Activated CD8-positive, alpha-beta memory T cell treated with anti-CD3 and anti-CD28 coated beads, Interleukin-2, amount 10 ng/mL, durations not matched to agents 7 days and 5 days (primary cell): ENCODE measurements around the gene ASPM. TPM values are rescaled to one million over a fixed set of nuclear protein-coding genes. Genes with fewer than 3 reads are reported as not detected.

Experiments
- ATAC-seq: fragments of 150-1000 bp; cut with Tn5 transposase; one replicate; pipeline ENCODE4 v1.10.0; 2021; ENCODE audit warnings: moderate library complexity
- CTCF ChIA-PET: fragments of 350-600 bp; sonication (Branson Sonifier 250); formaldehyde crosslinking; loops from one replicate; lab custom pipeline; 2021; ENCODE audit warnings: antibody characterized with exemption; lab: Charles Lee
- DNase-seq: peaks from one replicate; pipeline ENCODE4 v3.0.0-alpha.2; 2020
- H3K27ac Mint-ChIP-seq: one replicate; pipeline ENCODE4 v1.8.0; 2021; ENCODE audit warnings: mild to moderate bottlenecking, mixed read lengths
- H3K27me3 Mint-ChIP-seq: one replicate; pipeline ENCODE4 v1.8.0; 2021; ENCODE audit warnings: mixed read lengths
- H3K36me3 Mint-ChIP-seq: one replicate; pipeline ENCODE4 v1.8.0; 2021; ENCODE audit warnings: mild to moderate bottlenecking, mixed read lengths
- H3K4me1 Mint-ChIP-seq: one replicate; pipeline ENCODE4 v1.8.0; 2021; ENCODE audit warnings: mixed read lengths
- H3K4me3 Mint-ChIP-seq: one replicate; pipeline ENCODE4 v1.8.0; 2021; ENCODE audit warnings: mild to moderate bottlenecking, moderate library complexity, mixed read lengths
- H3K9me3 Mint-ChIP-seq: one replicate; pipeline ENCODE4 v1.8.0; 2022; ENCODE audit warnings: low read depth, mixed read lengths
- total RNA-seq, 2 experiments: library from RNA; stranded (reverse); gene quantifications; one replicate each; pipeline ENCODE4 v1.2.3, GENCODE V29; 2021

The ASPM gene
- total RNA-seq, result 10 to 100 TPM; 73.8 to 91.3 TPM

GRCh38 chr1:197146101-197147095 is at the start of gene ASPM:
Gene ASPM (minus strand): TSS chr1:197146669. CDS start chr1:197146437, 232 bp downstream.
- Mint-ChIP-seq H3K9me3 (no peaks in the 10 kb centered on the region), H3K27ac (peak within 1 kb of the TSS; percentile 99), H3K4me3 (peak within 1 kb of the TSS; percentile 96), H3K4me1 (peaks cover 27% of the 10 kb centered on the region), H3K36me3 (peaks cover 28% of the 10 kb centered on the region), H3K27me3 (no peaks in the 10 kb centered on the region)
- DNase-seq (peak; percentile 98), ATAC-seq (peak; percentile 98)
- CTCF ChIA-PET, result no interaction called here

DNA sequence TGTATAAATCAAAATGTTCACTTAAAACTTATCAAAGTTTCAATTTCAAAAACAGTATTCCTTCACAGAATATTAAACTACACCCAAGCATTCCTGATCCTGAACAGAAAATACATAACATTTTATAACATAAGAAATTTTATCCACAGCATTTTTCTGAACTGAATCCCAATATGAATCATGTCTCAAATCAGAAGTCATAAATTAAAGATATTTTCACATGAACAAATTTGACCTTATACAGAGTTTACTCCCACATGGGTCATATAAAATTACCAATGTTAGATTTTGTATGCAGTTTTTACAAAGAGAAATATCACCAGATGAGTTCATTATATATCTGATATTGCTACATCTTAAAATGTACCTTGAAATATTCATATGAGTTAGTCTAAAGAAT is 48.6 kb upstream of the ASPM start:
- no peaks in the 10 kb centered on the region for H3K9me3 Mint-ChIP-seq
- no peak overlapping the region for H3K4me3 Mint-ChIP-seq
- no peaks in the 10 kb centered on the region for H3K27me3 Mint-ChIP-seq
- ATAC-seq, result no peak
- no peak for DNase-seq
- H3K27ac Mint-ChIP-seq, result no peak overlapping the region
- CTCF ChIA-PET, result no interaction called here
- H3K36me3 Mint-ChIP-seq, result peaks cover 21% of the 10 kb centered on the region
- H3K4me1 Mint-ChIP-seq, result peaks cover 42% of the 10 kb centered on the region

GRCh38 chr1:197184190-197184589 is 37.7 kb upstream of the ASPM start:
- no peaks in the 10 kb centered on the region for H3K4me1 Mint-ChIP-seq
- peaks cover 35% of the 10 kb centered on the region for H3K36me3 Mint-ChIP-seq
- no peak overlapping the region for H3K4me3 Mint-ChIP-seq
- H3K27me3 Mint-ChIP-seq, result no peaks in the 10 kb centered on the region
- no peak overlapping the region for H3K27ac Mint-ChIP-seq
- ATAC-seq (no peak), DNase-seq (no peak)
- CTCF ChIA-PET, result interaction anchor here (0.8 kb wide), 1 partner anchor 143 kb away, joined by 3 read pairs; no protein-coding TSS in a partner anchor
- no peaks in the 10 kb centered on the region for H3K9me3 Mint-ChIP-seq

DNA sequence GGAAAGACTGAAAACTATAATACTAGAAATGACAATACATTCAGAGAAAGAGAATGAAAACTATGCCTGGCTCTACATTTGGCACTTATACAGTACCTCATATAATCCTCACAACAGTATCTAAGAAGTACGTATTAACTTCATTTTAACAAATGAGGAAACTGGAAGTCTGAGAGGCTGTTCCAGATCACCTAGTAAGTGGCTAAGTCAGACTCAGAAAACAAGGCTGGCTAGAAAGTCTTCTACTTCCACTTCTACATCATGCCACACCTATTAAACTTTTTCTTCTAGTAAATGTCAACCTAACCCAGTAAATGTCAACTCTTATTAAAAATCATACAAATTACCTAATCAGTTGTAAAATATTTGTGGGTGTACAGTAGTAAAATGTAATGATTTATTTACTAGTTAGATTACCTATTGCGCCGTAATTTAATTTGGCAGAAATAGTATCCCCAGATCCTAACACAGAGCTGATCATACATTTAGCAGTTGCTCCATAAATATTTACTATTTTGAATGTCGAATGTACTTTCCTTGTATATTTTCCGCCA is 36.8 kb upstream of the ASPM start:
- ATAC-seq (no peak), DNase-seq (no peak)
- Mint-ChIP-seq H3K4me1 (peaks cover 4% of the 10 kb centered on the region), H3K9me3 (no peaks in the 10 kb centered on the region), H3K36me3 (peaks cover 38% of the 10 kb centered on the region), H3K27me3 (no peaks in the 10 kb centered on the region), H3K4me3 (no peak overlapping the region), H3K27ac (no peak overlapping the region)
- CTCF ChIA-PET, result interaction anchor here (0.8 kb wide), 1 partner anchor 144 kb away, joined by 3 read pairs; no protein-coding TSS in a partner anchor

DNA sequence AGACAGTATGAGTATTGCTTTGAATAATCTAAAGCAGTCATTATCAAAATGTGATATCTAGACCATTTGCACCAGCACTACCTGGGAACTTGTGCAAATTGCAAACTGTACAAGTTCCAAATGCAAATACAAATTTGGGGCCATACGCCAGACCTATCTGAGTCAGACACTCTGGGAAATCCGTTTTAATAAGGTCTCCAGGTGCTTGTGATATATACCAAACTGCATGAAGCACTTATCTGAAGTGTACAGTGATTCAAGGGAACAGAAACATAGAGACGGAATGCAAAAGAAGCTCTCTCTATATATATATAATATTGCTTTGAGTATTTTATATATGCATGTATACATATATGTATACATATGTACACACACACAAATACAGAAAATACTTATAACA is 36.2 kb upstream of the ASPM start:
- CTCF ChIA-PET, result no interaction called here
- no peak for ATAC-seq
- peaks cover 33% of the 10 kb centered on the region for H3K36me3 Mint-ChIP-seq
- no peaks in the 10 kb centered on the region for H3K27me3 Mint-ChIP-seq
- no peak for DNase-seq
- H3K27ac Mint-ChIP-seq, result no peak overlapping the region
- no peaks in the 10 kb centered on the region for H3K9me3 Mint-ChIP-seq
- no peak overlapping the region for H3K4me3 Mint-ChIP-seq
- peaks cover 4% of the 10 kb centered on the region for H3K4me1 Mint-ChIP-seq

DNA sequence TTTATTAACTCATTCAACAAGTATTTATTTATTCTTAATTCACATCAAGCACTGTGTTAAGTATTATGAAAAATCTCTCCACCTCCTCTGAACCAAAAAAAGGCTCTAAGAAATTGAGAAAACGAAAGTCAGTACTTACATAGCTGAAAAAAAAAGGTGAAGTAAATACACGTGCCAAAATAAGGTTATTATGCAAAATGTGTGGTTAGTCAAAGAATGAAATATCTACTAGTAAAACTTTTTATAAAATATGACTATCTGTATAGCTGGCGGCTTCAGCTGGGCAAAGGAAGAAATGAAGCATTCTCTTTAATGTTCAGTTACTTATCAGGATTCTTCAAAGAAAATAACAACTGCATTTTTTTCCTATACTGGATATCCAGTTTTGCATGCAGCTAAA is 35.5 kb upstream of the ASPM start:
- Mint-ChIP-seq H3K4me3 (no peak overlapping the region), H3K27me3 (no peaks in the 10 kb centered on the region), H3K36me3 (peaks cover 28% of the 10 kb centered on the region), H3K9me3 (no peaks in the 10 kb centered on the region), H3K4me1 (peaks cover 4% of the 10 kb centered on the region), H3K27ac (no peak overlapping the region)
- no peak for DNase-seq
- CTCF ChIA-PET, result no interaction called here
- ATAC-seq, result no peak

GRCh38 chr1:197180252-197180878 is 33.9 kb upstream of the ASPM start:
- Mint-ChIP-seq H3K27ac (no peak overlapping the region), H3K36me3 (peaks cover 16% of the 10 kb centered on the region), H3K4me1 (peaks cover 4% of the 10 kb centered on the region), H3K9me3 (no peaks in the 10 kb centered on the region), H3K27me3 (no peaks in the 10 kb centered on the region), H3K4me3 (no peak overlapping the region)
- DNase-seq (no peak), ATAC-seq (no peak)
- CTCF ChIA-PET, result interaction anchor here (0.7 to 2.6 kb wide), 18 partner anchors 8 to 210 kb away, joined by 3 to 25 read pairs (median 4); no protein-coding TSS in a partner anchor

DNA sequence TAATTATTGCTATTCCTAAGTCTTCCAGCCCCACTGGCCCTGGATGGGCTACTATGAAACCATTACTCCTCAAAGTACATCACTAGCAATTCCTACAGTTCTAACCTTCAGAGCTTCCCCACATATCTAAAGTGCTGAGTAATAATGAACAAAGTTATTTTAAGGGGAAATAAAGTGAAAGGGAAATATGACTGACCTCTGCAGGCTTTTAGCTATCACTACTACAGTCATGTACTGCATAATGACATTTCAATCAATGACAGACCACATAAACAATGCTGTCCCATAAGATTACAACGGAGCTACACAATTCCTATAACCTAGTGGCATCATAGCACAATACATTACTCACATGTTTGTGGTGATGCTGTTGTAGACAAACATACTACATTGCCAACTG is 32.5 kb upstream of the ASPM start:
- no peaks in the 10 kb centered on the region for H3K27me3 Mint-ChIP-seq
- H3K36me3 Mint-ChIP-seq, result peaks cover 17% of the 10 kb centered on the region
- H3K27ac Mint-ChIP-seq, result no peak overlapping the region
- DNase-seq (no peak), ATAC-seq (peak; percentile 45)
- CTCF ChIA-PET, result interaction anchor here (0.8 to 2.6 kb wide), 4 partner anchors 11 to 178 kb away, joined by 3 to 25 read pairs (median 13); no protein-coding TSS in a partner anchor
- no peak overlapping the region for H3K4me3 Mint-ChIP-seq
- no peaks in the 10 kb centered on the region for H3K9me3 Mint-ChIP-seq
- peaks cover 4% of the 10 kb centered on the region for H3K4me1 Mint-ChIP-seq

DNA sequence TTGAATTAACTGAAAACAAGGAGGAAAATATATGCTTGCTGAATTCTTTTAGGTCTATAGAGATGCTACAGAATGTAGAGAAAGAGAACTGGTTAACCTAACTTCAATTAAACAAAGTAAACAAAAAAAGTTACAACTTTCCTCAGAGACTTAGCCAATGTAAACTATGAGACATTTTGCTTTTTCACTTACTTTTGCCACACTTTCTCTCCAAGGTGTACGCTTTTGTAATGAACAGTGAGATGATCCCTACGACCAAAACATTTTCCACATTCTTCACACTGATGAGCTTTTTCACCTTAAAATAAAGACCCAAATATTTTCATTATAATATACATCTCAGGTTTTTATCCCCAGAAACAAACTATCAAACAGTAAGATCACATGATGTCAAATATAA is 28.3 kb upstream of the ASPM start:
- no peak overlapping the region for H3K4me3 Mint-ChIP-seq
- H3K4me1 Mint-ChIP-seq, result peaks cover 4% of the 10 kb centered on the region
- H3K36me3 Mint-ChIP-seq, result peaks cover 27% of the 10 kb centered on the region
- ATAC-seq (no peak), DNase-seq (no peak)
- CTCF ChIA-PET, result no interaction called here
- no peak overlapping the region for H3K27ac Mint-ChIP-seq
- no peaks in the 10 kb centered on the region for H3K9me3 Mint-ChIP-seq
- no peaks in the 10 kb centered on the region for H3K27me3 Mint-ChIP-seq

GRCh38 chr1:197173571-197174507 is 27.4 kb upstream of the ASPM start:
- Mint-ChIP-seq H3K9me3 (no peaks in the 10 kb centered on the region), H3K27me3 (no peaks in the 10 kb centered on the region), H3K4me3 (no peak overlapping the region), H3K4me1 (peaks cover under 1% of the 10 kb centered on the region), H3K36me3 (peaks cover 27% of the 10 kb centered on the region), H3K27ac (no peak overlapping the region)
- CTCF ChIA-PET, result no interaction called here
- ATAC-seq, result no peak
- no peak for DNase-seq

GRCh38 chr1:197171531-197171930 is 25.1 kb upstream of the ASPM start:
- no peaks in the 10 kb centered on the region for H3K9me3 Mint-ChIP-seq
- no peaks in the 10 kb centered on the region for H3K27me3 Mint-ChIP-seq
- H3K27ac Mint-ChIP-seq, result no peak overlapping the region
- CTCF ChIA-PET, result no interaction called here
- H3K4me1 Mint-ChIP-seq, result no peaks in the 10 kb centered on the region
- DNase-seq (no peak), ATAC-seq (no peak)
- H3K4me3 Mint-ChIP-seq, result no peak overlapping the region
- H3K36me3 Mint-ChIP-seq, result peaks cover 29% of the 10 kb centered on the region

GRCh38 chr1:197170538-197170937 is 24.1 kb upstream of the ASPM start:
- H3K36me3 Mint-ChIP-seq, result peaks cover 29% of the 10 kb centered on the region
- DNase-seq (no peak), ATAC-seq (no peak)
- no peak overlapping the region for H3K4me3 Mint-ChIP-seq
- H3K27ac Mint-ChIP-seq, result no peak overlapping the region
- no peaks in the 10 kb centered on the region for H3K4me1 Mint-ChIP-seq
- CTCF ChIA-PET, result interaction anchor here (1.1 kb wide), 1 partner anchor 10 kb away, joined by 4 read pairs; no protein-coding TSS in a partner anchor
- H3K9me3 Mint-ChIP-seq, result no peaks in the 10 kb centered on the region
- H3K27me3 Mint-ChIP-seq, result no peaks in the 10 kb centered on the region
